RKO (cell line): ENCODE measurements around the gene KCNQ1.
A peak's percentile ranks its signal among the peaks of the same experiment; 100 is the strongest.

Source experiments
- DNase-seq: peaks from one replicate; pipeline ENCODE4 v3.0.0-alpha.2; 2016; ENCODE audit warnings: low spot score

KCNQ1 gene

DNA sequence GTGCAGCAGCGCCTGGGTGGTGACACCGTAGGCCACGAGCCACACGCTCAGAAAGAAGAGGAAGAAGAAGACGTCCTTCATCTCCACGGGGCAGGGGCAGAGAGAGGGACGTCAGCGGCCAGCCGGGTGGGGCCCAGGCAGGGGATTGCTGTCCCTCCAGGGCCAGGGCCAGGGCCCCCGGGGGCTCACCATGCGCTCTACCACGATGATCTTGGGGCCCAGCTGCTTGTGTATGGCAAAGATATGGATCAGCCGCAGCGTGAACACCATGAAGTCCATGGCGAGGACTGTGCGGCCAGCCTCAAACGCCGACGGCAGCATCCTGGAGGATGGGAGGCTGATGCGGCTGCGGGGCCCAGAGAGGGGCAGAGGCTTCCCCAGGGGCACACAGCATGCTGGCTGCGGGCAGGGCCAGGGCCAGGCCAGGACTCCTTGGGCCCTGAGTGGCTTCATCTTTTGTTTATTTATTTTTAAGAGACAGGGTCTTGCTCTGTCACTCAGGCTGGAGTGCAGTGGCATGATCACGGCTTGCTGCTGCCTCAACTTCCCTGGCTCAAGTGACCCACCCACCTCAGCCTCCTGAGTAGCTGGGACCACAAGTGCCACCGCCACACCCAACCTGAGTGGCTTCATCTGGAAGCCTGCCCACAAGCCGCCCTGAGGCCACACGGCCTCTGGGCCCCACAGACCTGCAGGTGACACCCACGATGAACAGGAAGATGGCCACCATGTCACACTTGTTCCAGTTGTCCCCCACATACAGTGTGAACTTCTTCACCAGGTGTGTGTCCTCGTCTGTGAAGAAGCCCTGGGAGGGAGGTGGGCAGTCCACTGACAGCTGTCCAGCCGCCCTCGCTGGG is 33.1 kb upstream of the KCNQ1 start:
- no peak for DNase-seq

- DNase-seq = no peak
These were observed 32.5 kb upstream of the KCNQ1 start for GRCh38 chr11:2412323-2412722.

DNA sequence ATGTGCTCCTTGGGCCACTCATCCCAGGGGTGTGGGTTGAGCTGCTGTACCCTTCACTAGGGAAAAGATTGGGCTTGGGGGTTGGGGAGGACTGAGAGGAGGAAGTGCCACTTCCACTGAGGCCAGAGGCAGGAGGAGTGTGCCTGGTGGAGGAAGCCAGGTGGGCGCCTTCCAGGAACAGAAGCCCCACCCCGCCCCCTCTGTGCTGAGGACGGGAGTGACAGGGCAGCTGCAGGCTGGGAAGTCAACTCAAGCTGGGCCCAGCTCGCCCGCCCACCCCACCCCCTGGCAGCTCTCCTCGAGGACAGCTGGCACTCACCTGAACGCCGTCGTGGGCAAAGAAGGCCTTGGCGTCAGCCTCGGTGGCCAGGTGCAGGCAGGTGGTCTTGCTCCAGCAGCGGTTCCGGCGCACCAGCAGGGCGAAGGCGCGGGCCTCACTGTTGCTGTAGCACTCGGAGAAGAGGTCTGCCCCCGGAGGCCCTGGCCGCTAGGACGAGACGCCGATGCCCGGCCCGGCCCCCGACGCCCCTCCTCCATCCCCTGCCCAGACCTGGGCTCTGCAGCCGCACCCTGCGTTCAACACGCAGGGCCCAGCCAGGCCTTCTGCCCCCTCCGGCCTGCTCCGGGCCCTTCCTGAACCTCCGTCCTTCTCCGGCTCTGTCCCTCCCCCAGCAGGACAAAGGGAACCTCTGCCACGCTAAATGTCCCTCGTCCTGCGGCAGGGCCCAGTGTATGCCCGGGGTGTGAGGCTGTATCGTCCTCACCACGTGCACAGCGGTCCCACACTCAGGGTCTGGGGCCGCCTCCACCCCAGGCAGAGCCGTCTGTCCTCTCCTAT is 30.8 kb upstream of the KCNQ1 start:
- DNase-seq = no peak

- no peak for DNase-seq
These were observed 30.2 kb upstream of the KCNQ1 start for GRCh38 chr11:2414616-2415015.

GRCh38 chr11:2415171-2415570 is 29.6 kb upstream of the KCNQ1 start:
- no peak for DNase-seq

DNA sequence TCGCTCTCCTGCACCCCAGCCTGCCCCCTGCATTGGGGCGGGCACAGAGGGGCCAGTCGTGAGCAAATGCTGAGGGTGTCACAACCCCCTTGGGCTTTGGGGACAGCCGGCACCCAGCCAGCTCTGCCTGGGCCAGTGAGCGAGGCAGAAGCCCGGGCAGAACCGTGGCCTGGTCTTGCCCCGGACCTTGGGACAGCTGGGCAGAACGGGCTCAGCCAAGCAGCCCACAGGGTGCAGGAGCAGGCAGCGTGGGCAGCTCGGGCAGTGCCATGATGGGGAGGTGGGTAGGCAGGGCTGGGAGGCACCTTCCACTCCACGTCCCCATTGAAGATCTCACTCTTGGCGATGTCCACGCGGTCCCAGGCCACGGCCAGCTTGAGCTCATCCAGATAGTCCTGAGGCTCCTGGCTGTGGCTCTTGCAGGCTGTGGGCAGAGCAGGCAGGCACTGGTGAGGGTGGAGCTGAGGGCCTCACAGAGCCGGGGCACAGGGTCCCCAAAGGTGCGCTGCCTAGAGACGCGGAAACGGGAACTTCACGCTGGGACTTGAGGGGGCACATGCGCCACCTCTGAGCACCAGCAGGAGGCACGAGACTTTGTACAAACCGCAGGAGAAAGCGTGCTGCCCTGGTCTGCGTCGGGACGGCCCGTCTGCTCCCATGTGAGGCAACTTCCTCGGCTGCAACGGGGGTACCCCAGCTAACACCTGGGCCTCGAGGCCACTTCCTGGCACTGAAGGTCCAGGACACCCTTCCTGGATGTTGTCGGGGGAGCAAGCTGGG is 29.0 kb upstream of the KCNQ1 start:
- no peak for DNase-seq

DNA sequence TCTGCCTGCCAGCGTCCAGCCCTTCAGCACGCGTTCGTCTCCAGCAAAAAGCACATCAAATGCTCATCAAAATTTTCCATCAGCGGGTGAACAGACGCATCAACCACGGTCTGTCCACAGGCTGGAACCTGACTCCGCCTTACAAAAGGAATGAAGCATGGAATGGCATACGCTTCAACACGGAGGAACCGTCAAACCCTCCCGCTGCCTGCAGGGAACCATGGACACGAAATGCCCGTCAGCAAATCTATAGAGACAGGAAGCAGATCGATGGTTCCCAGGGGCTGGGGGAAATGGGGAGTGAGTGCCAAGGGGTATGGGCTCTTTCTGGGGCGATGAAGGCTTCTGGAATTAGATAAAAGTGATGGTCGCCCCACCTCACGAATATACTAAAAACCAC is 28.0 kb upstream of the KCNQ1 start:
- DNase-seq = no peak

GRCh38 chr11:2417856-2418692 is 26.7 kb upstream of the KCNQ1 start:
- no peak for DNase-seq

DNA sequence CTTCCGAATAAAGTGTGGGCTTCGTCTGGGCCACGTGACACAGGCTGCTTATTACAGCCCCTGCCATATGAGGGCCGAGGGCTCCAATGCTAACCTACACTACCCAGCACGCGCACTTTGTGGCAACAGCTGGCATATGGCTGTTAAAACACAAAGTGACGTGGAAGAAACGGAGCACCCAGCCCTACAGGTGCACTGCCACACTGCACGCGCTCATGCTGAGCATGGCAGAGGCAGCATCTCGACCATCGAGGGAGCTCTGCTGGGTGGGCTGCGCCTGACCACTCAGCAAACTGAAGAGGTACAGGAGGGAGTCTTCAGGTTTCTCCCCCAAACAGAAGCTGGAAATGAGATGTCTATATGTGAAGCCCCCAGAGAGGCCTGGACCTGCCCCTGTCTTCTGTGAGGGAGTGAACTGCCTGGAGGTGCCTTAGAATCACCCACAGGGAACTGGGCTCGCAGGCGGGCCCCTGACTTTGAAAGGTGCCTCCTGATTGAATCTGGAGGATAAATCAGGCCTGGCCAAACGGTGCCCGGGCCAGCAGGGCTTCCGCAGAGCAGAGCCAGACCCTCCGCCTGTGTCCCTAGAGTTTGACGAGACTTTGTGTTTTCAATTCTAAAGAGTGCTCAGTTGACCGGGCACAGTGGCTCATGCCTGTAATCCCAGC is 26.0 kb upstream of the KCNQ1 start:
- DNase-seq = no peak

GRCh38 chr11:2419638-2420501 is 24.9 kb upstream of the KCNQ1 start:
- DNase-seq = peak; percentile 81

DNA sequence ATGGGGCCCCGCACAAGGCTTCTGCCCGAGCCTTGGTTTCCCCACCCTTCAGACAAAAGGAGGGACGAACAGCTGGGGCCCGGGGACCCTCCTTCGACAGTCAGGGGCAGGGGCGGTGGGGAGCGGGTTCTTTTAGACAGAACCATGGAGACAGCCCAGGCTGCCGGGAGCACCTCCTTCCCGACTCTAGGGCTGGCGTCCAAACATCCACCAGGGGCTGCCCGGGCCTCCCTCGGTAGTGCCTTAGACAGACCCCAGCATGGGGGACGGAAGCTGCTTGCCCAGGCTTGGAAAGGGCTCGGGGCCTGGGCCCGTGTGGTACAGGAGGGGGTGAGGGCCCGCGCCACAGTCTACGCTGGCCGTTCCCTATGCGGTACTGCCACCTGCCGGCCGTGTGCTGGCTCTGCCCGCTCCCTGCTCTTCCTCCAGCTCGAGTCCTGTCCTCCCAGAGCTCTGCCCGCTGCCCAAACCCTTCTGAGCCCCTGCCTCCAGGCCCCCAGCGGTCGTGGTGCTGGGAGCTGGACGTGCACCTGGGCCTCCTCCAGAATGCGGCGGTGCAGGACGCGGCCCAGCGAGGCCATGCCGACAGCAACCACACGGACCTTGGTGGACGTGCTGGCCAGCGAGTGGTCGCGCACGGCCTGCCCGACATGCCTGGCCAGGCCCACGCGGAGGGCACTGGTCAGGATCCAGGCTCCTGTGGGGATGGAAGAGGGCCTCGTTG is 24.1 kb upstream of the KCNQ1 start:
- peak; percentile 82 for DNase-seq

DNA sequence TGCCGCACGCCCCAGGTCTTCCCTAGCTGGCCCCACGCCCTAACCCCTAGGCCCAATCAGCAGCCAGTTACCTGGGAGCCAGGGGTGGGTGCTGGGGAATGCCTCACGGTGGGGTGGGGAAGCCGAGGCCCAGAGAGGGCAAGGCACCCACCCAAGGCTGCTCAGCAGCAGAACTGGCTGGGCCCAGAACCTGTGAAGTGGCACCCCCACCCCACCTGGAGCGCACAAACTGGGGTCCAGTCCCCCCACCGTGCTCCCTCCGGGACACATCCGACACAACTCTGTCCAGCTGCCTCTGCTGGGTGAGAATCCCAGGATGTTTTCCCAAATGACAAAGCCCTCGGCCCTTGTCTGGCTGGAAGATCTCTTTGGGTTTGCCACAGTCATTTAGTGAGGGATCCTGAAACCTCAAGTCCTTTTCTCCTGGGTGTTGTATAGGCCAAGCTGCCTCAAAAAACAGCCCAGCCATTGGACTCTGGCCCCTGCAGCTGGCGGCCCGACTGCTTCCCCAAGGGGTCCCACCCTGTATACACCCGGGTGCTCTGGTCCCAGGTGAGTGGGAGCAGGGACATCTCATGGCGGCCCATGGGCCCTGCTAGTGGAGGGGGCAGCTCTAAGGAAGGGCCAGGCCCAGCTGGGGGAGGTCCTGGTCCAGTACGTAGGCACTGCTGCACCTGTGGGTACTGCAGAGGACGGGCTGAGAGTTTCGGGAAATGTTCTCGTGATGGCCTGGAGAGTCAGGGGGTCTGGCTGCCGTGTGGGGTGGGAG is 23.4 kb upstream of the KCNQ1 start:
- no peak for DNase-seq

DNA sequence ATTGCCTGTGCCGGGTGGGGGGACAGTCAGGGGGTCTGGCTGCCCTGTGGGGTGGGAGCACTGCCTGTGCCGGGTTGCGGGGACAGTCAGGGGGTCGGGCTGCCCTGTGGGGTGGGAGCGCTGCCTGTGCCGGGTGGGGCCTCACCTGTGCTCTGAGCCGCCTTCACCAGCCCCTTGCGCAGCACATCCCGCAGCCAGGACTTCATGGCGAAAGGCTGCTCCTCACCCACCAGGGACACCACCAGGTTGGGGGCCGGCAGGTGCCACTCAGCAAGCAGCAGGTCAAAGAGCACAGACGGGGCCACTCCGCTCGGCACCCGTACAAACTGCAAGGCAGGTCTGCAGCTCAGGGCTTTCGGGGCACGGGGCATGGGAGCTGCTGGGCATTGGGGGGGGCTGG is 22.8 kb upstream of the KCNQ1 start:
- no peak for DNase-seq

GRCh38 chr11:2422461-2423156 is 22.2 kb upstream of the KCNQ1 start:
- DNase-seq = no peak

- DNase-seq = no peak
These were observed 21.4 kb upstream of the KCNQ1 start for GRCh38 chr11:2423157-2424025.

DNA sequence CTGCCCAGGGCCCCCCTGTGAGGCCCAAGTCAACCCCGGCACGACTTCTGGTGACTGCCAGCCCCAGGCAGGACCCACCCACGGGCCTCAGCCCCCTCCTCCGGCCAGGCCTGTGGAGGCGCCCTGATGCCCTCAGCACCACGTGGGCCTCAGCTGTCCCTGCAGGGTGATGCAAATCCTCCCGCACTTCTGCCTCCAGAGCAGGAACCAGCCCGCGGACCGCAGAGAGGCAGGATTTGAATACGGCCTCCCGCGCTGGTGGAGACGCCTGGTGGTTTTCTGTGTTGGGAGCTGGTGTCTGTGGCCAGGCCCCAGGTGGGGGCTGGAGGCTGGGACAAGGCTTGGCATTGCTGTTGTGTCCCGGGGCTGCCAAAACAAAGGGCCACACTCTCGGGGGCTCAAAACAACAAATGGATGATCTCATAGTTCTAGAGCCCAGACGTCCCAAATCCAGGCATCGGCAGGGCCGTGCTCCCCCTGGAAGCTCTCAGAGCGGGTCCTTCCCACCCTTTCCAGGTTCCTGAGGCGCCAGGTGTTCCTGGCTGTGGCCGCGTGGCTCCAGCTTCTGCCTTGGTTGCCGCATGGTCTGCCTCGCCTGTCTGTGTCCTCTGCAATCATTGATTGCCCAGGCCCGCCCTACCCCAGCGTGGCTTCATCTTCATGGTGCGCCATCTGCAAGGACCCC is 19.9 kb upstream of the KCNQ1 start:
- DNase-seq = no peak
